Measurements from ENCODE around the gene NRAP.

DNA sequence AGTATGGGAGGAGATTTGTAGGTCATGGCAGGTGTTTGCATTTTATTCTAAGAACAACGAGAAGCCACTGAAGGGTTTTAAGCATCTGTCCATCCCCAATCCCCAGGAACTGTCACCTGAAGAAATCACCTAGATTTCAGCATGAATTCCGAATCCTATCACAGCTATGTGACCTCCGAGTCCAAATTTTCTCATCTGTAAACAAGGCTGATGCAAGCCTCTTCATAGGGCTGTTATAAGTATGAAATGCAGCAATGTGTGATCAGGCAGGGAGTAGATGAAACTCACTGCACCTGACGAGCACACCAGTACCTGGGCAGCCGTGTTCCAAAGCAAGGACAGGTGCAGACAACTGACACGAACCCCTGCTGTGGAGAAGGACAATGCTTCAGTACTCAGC lies 97.0 kb downstream of the NRAP start:
- TF ChIP-seq EZH2 (IDR thresholded peaks at IDR 0.05; ENCODE audit: insufficient read depth, poor library complexity, severe bottlenecking) (no peak), EZH2phosphoT487 (IDR thresholded peaks at IDR 0.05; ENCODE audit: insufficient read depth, low read depth) (no peak)

Data from GM23248 (cell line).